T-helper 2 cell treated with Interferon-gamma antibody and Interleukin-4, amounts not matched to agents 5 μg/mL and 100 μg/mL, for 36 hours (primary cell): ENCODE data around the gene MIS12.

Experiments used
- DNase-seq: peaks from one replicate; pipeline ENCODE4 v3.0.0; 2021; ENCODE audit warnings: low spot score
- H3K27ac Mint-ChIP-seq: one replicate; pipeline ENCODE4 v1.8.0; 2021; ENCODE audit warnings: mild to moderate bottlenecking, mixed read lengths
- H3K27me3 Mint-ChIP-seq: one replicate; pipeline ENCODE4 v1.8.0; 2021; ENCODE audit warnings: low read depth, mixed read lengths
- H3K36me3 Mint-ChIP-seq: one replicate; pipeline ENCODE4 v1.8.0; 2021; ENCODE audit warnings: low read depth, mixed read lengths
- H3K4me1 Mint-ChIP-seq: one replicate; pipeline ENCODE4 v1.8.0; 2021; ENCODE audit warnings: low read depth, mixed read lengths
- H3K4me3 Mint-ChIP-seq: one replicate; pipeline ENCODE4 v1.8.0; 2022; ENCODE audit warnings: mild to moderate bottlenecking, moderate library complexity, mixed read lengths
- H3K9me3 Mint-ChIP-seq: one replicate; pipeline ENCODE4 v1.8.0; 2021; ENCODE audit warnings: mixed read lengths

MIS12 gene

DNA sequence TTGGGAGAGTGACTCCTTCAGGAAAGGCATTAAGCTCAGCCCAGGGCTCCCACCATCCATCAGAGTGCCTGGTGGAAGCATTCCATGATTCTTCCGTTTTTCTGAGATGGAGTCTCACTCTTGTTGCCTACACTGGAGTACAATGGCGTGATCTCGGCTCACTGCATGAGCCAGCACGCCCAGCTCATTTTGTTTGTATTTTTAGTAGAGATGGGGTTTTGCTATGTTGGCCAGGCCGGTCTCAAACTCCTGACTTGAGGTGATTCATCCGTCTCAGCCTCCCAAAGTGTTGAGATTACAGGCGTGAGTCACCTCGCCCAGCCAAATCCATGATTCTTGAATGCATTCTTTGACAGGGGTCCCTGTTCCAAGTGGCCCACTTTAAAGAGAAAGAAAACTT, 23.1 kb downstream of the MIS12 start:
- H3K27ac Mint-ChIP-seq, result no peak overlapping the region
- no peak for DNase-seq
- no peaks in the 10 kb centered on the region for H3K27me3 Mint-ChIP-seq
- no peak overlapping the region for H3K4me3 Mint-ChIP-seq
- H3K9me3 Mint-ChIP-seq, result peaks cover 5% of the 10 kb centered on the region
- H3K36me3 Mint-ChIP-seq, result peaks cover 38% of the 10 kb centered on the region
- H3K4me1 Mint-ChIP-seq, result peaks cover 22% of the 10 kb centered on the region

DNA sequence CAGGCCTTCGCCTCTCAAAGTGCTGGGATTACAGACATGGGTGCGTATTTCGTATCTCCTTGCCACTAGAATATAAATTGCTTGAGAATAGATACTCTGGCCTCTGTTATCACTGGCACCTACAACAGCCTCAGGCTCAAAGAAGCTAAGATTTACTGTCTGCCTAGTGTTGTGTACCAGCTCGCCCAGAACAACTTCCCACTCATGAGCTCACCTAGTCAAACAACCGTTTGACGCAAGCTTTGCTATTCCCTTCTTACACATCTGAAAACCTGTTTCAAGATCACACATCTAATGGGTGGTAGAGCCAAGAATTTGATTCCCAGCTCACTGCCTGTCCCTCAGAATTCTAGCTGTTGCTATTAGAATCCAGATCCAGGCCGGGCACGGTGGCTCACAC, 24.4 kb downstream of the MIS12 start:
- Mint-ChIP-seq H3K4me1 (peaks cover 22% of the 10 kb centered on the region), H3K9me3 (peaks cover 5% of the 10 kb centered on the region), H3K4me3 (no peak overlapping the region), H3K36me3 (peaks cover 47% of the 10 kb centered on the region), H3K27ac (no peak overlapping the region), H3K27me3 (no peaks in the 10 kb centered on the region)
- no peak for DNase-seq

DNA sequence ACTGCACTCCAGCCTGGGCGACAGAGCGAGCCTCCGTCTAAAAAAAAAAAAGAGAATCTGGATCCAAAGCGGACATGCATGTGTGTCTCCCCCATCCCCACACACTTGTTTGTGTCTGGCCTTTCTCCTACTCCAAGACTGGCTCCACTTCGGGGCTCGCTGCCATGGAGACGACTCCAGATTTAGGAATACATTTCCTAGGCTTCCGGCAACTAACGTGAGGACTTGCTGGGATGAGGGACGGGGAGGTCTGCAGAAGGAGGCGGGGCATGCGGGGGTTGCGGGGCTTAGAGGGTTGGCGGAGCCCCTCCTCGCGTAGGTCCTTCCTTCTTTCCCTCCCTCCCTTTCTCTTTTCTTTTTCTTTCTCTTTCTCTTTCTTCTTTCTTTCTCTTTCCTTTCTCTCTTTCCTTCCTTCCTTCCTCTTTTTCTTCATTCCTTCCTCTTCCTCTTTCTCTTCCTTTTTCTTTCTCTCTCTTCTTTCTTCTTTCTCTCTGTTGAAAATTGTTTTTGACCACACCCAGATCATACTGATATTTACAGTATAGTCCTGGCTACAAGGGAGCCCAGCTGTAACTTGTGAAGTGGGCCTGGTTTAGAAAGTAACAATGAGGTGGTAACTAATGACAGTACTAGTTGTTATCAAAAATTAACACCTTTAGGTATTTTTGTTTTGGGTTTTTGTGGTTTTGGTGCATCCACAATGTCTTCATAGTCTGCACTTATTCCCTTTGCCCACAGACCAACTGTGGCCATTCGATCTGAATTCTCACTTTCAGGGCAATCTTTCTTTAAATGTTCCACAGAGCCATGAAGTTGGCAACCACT, 25.2 kb downstream of the MIS12 start:
- H3K4me3 Mint-ChIP-seq, result no peak overlapping the region

DNA sequence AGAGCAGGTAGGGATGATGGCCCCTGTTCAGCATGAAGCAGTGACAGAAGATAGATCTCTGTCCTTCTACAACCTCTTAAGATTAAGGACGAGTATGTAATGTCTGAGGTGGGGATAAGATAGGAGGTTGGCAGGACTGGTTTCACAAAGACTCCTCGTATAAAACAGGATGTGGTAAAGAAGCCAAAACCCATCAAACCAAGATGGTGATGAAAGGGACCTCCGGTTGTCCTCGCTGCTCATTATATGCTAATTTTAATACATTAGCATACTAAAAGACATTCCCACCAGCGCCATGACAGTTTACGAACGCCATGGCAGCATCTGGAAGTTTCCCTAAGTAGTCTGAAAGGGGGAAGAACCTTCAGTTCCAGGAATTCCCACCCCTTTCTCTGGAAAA, 27.3 kb downstream of the MIS12 start:
- H3K36me3 Mint-ChIP-seq, result peaks cover 59% of the 10 kb centered on the region
- peaks cover 5% of the 10 kb centered on the region for H3K9me3 Mint-ChIP-seq
- peaks cover 22% of the 10 kb centered on the region for H3K4me1 Mint-ChIP-seq
- peak overlapping the region; percentile 48 for H3K4me3 Mint-ChIP-seq
- no peak for DNase-seq
- H3K27ac Mint-ChIP-seq, result no peak overlapping the region
- no peaks in the 10 kb centered on the region for H3K27me3 Mint-ChIP-seq

More for the DNA sequence above, 25.2 kb downstream of the MIS12 start:
- Mint-ChIP-seq H3K4me1 (peaks cover 22% of the 10 kb centered on the region), H3K36me3 (peaks cover 53% of the 10 kb centered on the region), H3K9me3 (peaks cover 5% of the 10 kb centered on the region), H3K27ac (peak overlapping the region; percentile 65), H3K27me3 (no peaks in the 10 kb centered on the region)
- DNase-seq, result no peak

DNA sequence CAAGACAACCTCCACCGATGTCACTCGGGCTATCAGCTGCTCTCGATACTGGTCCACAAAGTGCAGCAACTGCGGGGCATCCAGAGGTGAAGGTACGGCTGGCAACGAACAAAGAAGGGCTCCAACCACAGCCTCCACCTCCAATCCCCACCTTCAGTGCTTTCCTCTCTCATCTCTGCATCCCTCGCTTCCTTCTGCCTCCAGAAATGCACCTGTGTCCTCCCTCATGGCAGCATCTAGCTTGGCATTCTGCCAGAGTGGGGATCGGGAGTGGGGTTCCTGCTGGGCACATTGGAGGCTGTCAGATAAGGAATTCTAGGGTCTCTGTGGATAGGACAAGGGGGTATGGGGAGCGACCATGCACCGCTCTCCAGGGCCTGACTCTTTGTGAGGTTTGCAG, 28.6 kb downstream of the MIS12 start:
- Mint-ChIP-seq H3K4me3 (no peak overlapping the region), H3K9me3 (peaks cover 5% of the 10 kb centered on the region), H3K27ac (no peak overlapping the region), H3K27me3 (no peaks in the 10 kb centered on the region), H3K36me3 (peaks cover 57% of the 10 kb centered on the region), H3K4me1 (peaks cover 22% of the 10 kb centered on the region)
- DNase-seq, result no peak

DNA sequence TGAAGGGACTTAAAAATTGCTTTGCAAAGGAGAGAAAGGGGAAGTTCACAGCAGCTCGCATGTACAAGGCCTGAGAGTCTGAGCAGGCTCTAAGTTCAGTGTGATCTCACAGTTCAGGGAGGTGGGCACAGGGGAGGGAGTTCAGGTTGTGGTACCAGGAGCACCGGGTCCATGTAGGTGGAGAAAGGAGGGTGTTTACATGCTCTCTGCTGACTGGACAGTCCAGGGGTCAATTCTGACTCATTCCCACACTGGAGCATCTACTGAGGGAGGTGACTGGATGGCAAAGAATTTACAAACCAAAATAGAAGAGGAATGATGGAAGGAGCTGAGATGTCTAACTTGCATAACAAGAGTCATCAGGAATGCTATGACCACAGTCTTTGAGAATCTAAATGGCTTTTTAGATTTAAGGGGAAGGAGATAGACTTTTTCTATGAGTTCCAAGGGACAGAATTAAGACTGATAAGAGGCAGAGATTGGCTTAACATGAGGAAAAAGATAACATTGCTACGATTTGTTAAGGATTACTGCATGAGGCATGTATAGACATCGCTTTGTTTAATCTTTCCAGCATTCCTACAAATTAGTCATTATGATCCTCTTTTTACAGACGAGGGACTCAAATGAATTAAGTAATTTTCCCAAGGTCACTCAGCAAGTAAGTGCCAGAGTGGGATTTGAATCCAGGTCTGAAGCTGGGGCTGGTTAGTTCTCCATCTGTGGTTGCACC, 29.9 kb downstream of the MIS12 start:
- Mint-ChIP-seq H3K27ac (no peak overlapping the region), H3K27me3 (no peaks in the 10 kb centered on the region), H3K4me3 (no peak overlapping the region), H3K4me1 (peaks cover 22% of the 10 kb centered on the region), H3K9me3 (peaks cover 5% of the 10 kb centered on the region), H3K36me3 (peaks cover 58% of the 10 kb centered on the region)
- DNase-seq, result no peak

DNA sequence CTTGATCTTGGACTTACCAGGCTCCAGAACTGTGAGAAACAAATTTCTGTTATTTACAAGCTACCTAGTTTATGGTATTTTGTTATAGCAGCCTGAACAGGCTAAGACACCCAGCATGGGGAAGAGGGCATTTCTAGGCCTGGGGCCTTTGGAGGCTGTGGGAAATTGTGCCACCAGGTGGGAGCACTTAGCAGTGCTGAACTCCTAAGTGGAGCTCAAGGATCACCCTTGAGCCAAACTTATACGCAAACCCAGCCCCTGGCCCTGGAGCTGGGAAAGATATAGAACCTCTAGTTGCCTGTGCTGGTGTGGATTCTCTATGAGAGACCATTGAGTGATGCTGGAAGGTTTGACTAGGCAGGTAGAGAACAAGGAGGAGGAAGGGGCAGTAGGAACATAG, 36.1 kb downstream of the MIS12 start:
- Mint-ChIP-seq H3K27me3 (no peaks in the 10 kb centered on the region), H3K4me1 (peaks cover 2% of the 10 kb centered on the region), H3K36me3 (peaks cover 48% of the 10 kb centered on the region), H3K4me3 (no peak overlapping the region), H3K27ac (no peak overlapping the region), H3K9me3 (no peaks in the 10 kb centered on the region)
- DNase-seq, result no peak

DNA sequence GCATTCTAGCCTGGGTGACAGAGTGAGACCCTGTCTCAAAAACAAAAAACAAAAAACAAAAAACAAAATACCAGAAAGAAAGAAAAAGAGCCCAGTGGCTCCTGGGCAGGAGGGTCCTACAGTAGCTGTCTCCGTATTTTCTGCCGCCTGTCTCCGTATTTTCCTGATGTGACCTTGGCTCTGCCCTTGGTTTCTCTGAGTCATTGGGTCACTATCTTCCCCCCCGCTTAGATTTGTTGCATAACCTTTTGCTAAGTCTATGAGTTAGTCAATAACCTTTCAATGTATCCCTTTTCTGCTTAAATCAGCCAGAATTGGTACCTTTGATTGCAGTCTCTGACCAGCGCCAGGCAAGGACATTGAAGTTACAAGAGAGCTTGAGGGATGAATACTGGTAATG, 36.9 kb downstream of the MIS12 start:
- no peak overlapping the region for H3K27ac Mint-ChIP-seq
- H3K36me3 Mint-ChIP-seq, result peaks cover 41% of the 10 kb centered on the region
- DNase-seq, result no peak
- H3K9me3 Mint-ChIP-seq, result no peaks in the 10 kb centered on the region
- no peak overlapping the region for H3K4me3 Mint-ChIP-seq
- peaks cover 2% of the 10 kb centered on the region for H3K4me1 Mint-ChIP-seq
- no peaks in the 10 kb centered on the region for H3K27me3 Mint-ChIP-seq

DNA sequence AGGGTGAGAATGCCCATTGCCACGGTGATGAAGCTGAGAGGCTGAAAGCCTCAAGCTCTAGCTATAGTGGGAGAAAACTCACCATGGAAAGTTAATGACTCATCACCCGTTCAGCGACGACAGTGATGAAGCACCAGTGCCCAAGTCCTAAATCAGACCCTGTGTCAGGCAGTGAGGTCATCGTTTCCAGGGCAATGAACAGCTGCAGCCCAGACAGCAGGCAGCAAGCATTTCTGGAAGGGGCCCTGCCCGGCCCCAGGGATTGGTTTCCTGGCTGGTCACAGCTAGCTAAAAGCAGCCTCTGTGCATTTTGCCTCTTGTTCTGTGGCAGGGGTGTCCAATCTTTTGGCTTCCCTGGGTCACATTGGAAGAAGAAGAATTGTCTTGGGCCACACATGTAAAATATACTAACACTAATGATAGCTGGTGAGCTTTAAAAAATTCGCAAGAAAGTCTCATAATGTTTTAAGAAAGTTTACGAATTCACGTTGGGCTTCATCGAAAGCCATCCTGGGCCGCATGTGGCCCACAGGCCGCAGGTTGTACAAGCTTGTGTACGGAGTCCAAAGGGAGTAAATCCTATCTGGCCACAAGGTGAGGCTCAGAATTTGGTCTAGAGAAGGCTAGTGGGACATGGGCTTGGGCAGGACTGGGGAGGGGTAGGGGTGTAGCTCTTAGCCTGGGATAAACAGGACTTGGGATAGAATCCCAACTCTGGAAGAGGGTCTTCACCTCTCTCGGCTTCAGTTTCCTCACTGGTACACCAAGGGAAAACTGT, 40.6 kb downstream of the MIS12 start:
- H3K4me3 Mint-ChIP-seq, result no peak overlapping the region
- peak; percentile 75 for DNase-seq
- H3K27me3 Mint-ChIP-seq, result no peaks in the 10 kb centered on the region
- peaks cover 2% of the 10 kb centered on the region for H3K4me1 Mint-ChIP-seq
- H3K36me3 Mint-ChIP-seq, result peaks cover 48% of the 10 kb centered on the region
- H3K27ac Mint-ChIP-seq, result no peak overlapping the region
- no peaks in the 10 kb centered on the region for H3K9me3 Mint-ChIP-seq

DNA sequence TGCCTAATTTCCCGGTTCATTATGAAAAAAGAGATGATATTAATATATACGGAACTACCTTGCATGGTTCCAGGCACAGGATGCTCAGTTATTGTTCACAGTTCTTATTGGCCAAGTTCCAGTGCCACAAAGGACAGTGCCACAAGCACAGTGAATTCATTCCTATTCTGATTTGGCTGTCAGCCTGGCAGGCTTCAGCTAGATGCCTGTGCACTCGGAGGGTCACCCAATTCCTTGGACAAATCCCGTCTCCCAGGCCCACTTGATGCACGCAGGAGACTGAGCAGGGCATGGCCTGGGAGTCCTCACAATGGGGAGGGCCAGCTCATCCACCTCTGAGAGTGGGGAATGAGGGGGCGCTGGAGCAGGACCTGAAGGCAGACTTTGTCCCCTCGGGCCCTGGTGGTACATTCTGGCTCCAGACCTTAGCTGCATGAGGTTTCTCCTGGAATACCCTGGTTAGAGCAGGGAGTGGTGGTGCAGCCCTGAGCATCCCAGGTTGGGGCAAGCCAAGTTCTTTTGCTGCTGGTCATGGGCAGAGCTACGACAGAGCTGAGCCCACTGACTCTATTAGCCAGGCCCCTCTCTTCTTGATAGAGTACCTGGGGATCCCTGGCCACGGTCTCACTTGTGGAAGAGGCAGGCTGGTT, 41.4 kb downstream of the MIS12 start:
- H3K27ac Mint-ChIP-seq, result no peak overlapping the region
- no peaks in the 10 kb centered on the region for H3K27me3 Mint-ChIP-seq
- H3K9me3 Mint-ChIP-seq, result no peaks in the 10 kb centered on the region
- H3K4me3 Mint-ChIP-seq, result no peak overlapping the region
- no peak for DNase-seq
- peaks cover 2% of the 10 kb centered on the region for H3K4me1 Mint-ChIP-seq
- H3K36me3 Mint-ChIP-seq, result peaks cover 51% of the 10 kb centered on the region

DNA sequence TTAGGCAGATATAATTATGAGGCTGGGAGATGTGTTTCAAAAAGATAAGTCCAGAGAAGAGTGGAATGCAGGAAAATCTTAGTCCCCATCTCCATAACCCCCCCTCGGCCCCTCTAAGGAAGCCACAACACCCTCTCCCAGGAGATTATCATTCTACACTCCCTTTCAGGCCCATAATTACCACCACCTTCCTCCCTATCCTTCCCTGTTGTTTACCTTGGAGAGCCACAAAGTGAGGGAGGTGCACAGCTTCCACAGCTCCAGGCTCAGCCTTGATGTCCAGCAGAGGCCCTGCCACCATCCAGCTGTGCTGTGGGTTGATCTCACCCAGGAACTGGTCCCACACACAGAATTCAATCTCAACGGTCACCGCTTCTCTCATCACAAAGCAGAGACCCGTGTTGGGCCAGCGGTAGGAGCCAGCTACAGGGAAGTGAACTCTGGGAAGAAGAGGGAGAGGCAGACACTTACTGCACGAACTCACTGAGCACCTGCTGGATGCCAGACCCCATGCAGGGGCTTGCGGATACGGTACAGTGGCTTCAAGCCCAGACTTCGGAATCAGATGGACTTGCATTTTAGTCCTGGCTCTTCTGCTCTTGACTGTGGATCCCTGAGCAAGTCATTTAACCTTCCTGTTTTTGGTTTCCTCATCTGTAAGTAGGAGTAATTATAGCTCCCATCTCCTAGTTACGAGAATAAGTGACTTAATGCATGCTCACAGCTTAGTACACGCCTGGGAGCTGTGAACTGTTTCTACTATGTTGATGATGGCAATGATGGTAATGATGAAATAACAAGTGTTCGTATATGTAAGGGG, 44.1 kb downstream of the MIS12 start:
- H3K27ac Mint-ChIP-seq, result no peak overlapping the region
- H3K9me3 Mint-ChIP-seq, result no peaks in the 10 kb centered on the region
- DNase-seq, result no peak
- no peak overlapping the region for H3K4me3 Mint-ChIP-seq
- H3K27me3 Mint-ChIP-seq, result no peaks in the 10 kb centered on the region
- peaks cover 38% of the 10 kb centered on the region for H3K36me3 Mint-ChIP-seq
- peaks cover 2% of the 10 kb centered on the region for H3K4me1 Mint-ChIP-seq

DNA sequence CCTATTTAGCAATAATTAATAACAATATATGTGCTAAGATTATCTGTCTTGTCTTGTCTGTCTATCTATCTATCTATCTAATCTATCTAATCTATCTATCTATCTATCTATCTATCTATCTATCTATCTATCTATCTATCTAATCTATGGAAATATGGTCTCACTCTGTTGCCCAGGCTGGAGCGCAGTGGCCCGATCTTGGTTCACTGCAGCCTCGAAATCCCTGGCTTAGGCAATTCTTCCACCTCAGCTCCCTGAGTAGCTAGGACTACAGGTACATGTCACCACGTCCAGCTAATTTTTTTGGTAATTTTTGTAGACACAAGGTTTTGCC, 44.7 kb downstream of the MIS12 start:
- no peaks in the 10 kb centered on the region for H3K27me3 Mint-ChIP-seq
- no peak overlapping the region for H3K4me3 Mint-ChIP-seq
- H3K36me3 Mint-ChIP-seq, result peaks cover 41% of the 10 kb centered on the region
- no peaks in the 10 kb centered on the region for H3K9me3 Mint-ChIP-seq
- no peak overlapping the region for H3K27ac Mint-ChIP-seq
- H3K4me1 Mint-ChIP-seq, result peaks cover 2% of the 10 kb centered on the region
- no peak for DNase-seq

DNA sequence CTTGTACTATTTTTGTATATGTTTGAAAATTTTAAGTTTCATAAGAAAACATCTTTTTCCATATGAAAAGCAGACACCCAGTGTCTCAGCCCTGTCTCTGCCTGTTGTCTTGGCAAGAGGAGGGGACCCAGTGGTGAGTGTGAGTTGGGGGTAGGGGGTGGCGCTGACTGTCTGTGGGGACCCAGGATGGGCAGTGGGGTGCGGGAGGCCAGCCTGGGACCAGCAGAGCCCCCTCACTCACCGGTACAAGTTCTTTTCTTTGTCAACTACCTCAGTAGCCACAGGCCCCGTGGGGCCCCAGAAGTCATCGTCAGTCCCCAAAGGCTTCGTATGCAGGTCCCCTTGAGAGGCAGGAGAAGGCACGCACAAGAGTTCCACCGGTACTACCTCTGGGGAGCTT, 46.2 kb downstream of the MIS12 start:
- Mint-ChIP-seq H3K4me3 (no peak overlapping the region), H3K27me3 (no peaks in the 10 kb centered on the region), H3K4me1 (no peaks in the 10 kb centered on the region), H3K27ac (no peak overlapping the region), H3K36me3 (peaks cover 31% of the 10 kb centered on the region), H3K9me3 (no peaks in the 10 kb centered on the region)
- DNase-seq, result no peak
